DOHH2 (cell line): ENCODE results near the gene SHISAL1.

Experiments
- EZH2phosphoT487 ChIP-seq: fragments of 200-600 bp; sonication (generic); IDR thresholded peaks from 2 replicates; pipeline ENCODE4 v1.6.1; 2017; ENCODE audit warnings: borderline replicate concordance, mild to moderate bottlenecking, antibody characterized with exemption, low read length, moderate library complexity, mixed read lengths
- TF ChIP-seq, protein P1 (sequence below): fragments of 200-600 bp; sonication (generic); IDR thresholded peaks from one replicate; pipeline ENCODE4 v1.5.1; 2014; ENCODE audit warnings: antibody characterized with exemption, mild to moderate bottlenecking, low read depth, low read length; ENCODE audit not compliant: poor library complexity, severe bottlenecking

DNA sequence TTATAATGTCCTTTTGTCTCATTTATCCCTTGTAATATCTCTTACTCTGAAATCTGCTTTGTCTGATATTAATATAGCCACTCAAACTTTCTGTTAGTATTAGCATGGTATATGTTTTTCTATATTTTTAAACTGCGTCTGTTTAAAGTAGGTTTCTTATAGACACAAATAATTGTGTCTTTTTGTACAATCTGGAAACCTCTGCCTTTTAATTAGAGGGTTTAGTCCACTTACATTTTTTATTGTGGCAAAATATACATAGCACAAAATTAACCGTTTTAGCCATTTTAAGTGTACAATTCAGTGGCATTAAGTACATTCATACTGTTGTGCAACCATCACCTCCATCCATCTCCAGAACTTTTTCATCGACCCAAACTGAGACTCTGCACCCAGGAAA is 103.4 kb downstream of the SHISAL1 start:
- no peak for TF ChIP-seq EZH2phosphoT487
- TF ChIP-seq, protein P1, sequence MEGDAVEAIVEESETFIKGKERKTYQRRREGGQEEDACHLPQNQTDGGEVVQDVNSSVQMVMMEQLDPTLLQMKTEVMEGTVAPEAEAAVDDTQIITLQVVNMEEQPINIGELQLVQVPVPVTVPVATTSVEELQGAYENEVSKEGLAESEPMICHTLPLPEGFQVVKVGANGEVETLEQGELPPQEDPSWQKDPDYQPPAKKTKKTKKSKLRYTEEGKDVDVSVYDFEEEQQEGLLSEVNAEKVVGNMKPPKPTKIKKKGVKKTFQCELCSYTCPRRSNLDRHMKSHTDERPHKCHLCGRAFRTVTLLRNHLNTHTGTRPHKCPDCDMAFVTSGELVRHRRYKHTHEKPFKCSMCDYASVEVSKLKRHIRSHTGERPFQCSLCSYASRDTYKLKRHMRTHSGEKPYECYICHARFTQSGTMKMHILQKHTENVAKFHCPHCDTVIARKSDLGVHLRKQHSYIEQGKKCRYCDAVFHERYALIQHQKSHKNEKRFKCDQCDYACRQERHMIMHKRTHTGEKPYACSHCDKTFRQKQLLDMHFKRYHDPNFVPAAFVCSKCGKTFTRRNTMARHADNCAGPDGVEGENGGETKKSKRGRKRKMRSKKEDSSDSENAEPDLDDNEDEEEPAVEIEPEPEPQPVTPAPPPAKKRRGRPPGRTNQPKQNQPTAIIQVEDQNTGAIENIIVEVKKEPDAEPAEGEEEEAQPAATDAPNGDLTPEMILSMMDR = no peak
